Stimulated activated CD8-positive, alpha-beta memory T cell treated with anti-CD3 and anti-CD28 coated beads, Interleukin-12 subunit alpha, Interleukin-12 subunit beta, amount 100 ng/mL, for 24 hours (primary cell): ENCODE data around the gene DYNC1LI1.

Source experiments
- DNase-seq: peaks from one replicate; pipeline ENCODE4 v3.0.0-alpha.2; 2020; ENCODE audit errors: extremely low read depth

The DYNC1LI1 gene

GRCh38 chr3:32492684-32493436 lies 77.8 kb downstream of the DYNC1LI1 start:
- no peak for DNase-seq

- no peak for DNase-seq
Observed at GRCh38 chr3:32488474-32489008, 82.1 kb downstream of the DYNC1LI1 start.

- DNase-seq, result no peak
Observed at GRCh38 chr3:32487781-32488473, 82.7 kb downstream of the DYNC1LI1 start.

DNA sequence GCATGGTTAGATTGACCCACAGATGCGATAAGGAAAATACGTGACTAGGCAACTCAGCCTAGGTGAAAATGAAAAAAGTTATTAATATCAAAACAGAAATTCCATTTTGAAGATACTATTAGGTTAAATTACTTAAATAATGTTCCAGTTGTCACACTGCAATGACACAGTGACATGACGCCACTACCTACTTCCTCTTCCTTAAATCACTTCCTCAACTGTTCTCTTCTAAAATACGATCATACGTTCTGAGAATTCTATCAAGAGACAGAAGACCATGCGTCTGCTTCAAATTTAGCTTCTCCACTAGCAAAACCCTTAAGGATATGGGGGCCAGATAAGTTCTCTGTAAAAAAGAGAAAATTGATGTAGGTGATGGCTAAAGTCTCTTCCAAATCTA lies 86.2 kb downstream of the DYNC1LI1 start:
- DNase-seq, result no peak

GRCh38 chr3:32483772-32484171 lies 86.9 kb downstream of the DYNC1LI1 start:
- no peak for DNase-seq

GRCh38 chr3:32482693-32483092 lies 88.0 kb downstream of the DYNC1LI1 start:
- DNase-seq, result no peak

GRCh38 chr3:32481791-32482631 lies 88.6 kb downstream of the DYNC1LI1 start:
- no peak for DNase-seq

GRCh38 chr3:32480604-32481003 lies 90.1 kb downstream of the DYNC1LI1 start:
- DNase-seq, result no peak
